ENCODE measurements around the gene MICAL2.

MICAL2 gene

DNA sequence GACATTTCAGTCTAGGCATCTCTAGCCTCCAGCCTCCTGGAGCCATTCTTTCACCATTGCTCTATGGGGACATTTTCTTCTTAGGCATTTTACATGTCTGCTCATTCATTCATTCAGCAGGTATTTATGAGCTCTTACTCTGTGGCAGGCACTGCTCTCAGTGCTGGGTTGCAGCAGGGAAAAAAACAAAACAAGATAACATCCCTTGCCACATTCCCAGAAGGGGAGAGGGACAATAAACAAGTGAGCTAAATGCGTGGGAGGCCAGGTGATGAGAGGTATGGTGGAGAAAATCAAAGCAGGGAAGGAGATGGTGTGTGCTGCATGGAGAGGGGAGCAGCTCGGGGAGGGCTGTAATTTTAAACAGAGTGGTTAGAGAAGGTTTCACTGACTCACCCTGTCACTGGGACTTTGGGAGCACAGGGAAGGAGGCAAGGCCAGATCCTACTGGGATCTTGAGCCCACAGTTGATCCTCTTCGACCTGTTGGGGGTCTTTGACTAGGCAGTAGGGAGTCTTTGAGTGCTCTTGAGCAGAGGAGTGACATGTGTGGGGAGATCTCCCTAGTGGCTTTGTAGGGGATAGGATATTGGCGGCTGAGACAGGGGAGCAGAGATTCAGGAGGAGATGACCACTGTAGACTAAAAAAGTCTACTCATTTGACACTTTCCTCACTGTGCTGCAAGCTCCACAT lies 17.0 kb downstream of the MICAL2 start:
- H3K4me3 ChIP-seq (ENCODE audit: low read length): no peak overlapping the region
- no peak for DNase-seq (ENCODE audit: low read depth)
- TF ChIP-seq CTCF (IDR thresholded peaks at IDR 0.05; ENCODE audit: insufficient read depth, low read depth, low read length, missing control alignments): no peak

GRCh38 chr11:12128301-12128751 lies 17.9 kb downstream of the MICAL2 start:
- H3K4me3 ChIP-seq (ENCODE audit: low read length): no peak overlapping the region
- no peak for DNase-seq (ENCODE audit: low read depth)
- TF ChIP-seq CTCF (IDR thresholded peaks at IDR 0.05; ENCODE audit: insufficient read depth, low read depth, low read length, missing control alignments): no peak

DNA sequence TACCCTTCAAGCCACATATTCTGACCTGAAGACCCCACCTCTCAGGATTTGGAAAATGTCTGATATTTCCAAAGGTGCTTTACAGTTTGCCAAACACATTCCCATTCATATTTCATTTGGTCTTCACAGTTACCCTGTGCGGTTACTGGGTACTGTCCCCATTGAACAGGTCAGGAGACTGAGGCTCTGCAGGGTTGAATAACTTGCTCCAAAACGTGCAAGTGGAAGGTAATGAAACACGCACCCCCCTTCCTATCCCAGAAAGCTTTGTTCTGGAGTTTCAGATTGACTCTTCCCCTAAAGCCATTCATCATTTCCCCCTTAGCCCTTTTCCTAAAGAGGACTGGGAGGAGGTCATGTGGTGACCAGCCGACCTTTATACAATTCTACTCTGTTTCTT lies 18.8 kb downstream of the MICAL2 start:
- no peak for DNase-seq (ENCODE audit: low read depth)
- no peak for TF ChIP-seq CTCF (IDR thresholded peaks at IDR 0.05; ENCODE audit: insufficient read depth, low read depth, low read length, missing control alignments)
- H3K4me3 ChIP-seq (ENCODE audit: low read length): no peak overlapping the region

DNA sequence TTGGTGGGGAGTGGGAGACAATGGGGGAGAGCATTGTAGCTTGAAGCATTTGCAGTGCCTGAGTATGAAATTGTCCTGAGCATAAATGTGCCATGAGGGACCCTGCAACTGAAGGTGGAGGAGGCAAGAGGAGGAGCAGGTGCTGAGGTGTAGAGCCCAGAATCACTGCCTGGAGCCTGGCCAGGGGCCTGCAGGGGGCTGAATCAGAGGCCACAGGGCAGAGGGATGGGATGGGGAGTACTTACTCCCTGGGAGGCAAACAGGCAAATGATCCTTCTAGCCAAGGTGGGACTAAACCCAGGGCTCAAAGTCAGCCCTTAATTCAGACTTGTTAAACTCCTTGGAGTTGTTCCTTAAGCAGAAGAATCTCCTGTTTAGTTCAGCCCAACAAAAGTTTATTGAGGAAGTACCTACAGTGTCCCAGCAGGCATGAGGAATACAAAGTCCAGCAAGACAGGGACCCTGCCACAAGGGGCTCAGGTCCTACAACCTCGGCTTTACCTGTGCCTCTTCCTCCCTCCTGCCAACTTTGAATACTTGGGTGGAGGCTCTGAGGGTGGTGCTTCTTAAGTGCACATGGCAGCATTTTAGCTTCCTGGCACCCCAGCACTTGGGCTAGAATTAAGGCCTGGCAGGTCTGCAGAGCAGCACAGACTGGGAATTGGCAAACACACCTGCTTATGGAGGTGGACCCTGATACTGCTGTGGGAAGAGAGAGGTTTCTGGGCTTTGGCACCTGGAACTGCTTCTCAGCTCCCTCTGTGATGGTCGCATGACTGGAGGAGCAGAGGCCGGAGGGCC lies 20.0 kb downstream of the MICAL2 start:
- H3K4me3 ChIP-seq (ENCODE audit: low read length): no peak overlapping the region
- DNase-seq (ENCODE audit: low read depth): no peak
- TF ChIP-seq CTCF (IDR thresholded peaks at IDR 0.05; ENCODE audit: insufficient read depth, low read depth, low read length, missing control alignments): no peak

DNA sequence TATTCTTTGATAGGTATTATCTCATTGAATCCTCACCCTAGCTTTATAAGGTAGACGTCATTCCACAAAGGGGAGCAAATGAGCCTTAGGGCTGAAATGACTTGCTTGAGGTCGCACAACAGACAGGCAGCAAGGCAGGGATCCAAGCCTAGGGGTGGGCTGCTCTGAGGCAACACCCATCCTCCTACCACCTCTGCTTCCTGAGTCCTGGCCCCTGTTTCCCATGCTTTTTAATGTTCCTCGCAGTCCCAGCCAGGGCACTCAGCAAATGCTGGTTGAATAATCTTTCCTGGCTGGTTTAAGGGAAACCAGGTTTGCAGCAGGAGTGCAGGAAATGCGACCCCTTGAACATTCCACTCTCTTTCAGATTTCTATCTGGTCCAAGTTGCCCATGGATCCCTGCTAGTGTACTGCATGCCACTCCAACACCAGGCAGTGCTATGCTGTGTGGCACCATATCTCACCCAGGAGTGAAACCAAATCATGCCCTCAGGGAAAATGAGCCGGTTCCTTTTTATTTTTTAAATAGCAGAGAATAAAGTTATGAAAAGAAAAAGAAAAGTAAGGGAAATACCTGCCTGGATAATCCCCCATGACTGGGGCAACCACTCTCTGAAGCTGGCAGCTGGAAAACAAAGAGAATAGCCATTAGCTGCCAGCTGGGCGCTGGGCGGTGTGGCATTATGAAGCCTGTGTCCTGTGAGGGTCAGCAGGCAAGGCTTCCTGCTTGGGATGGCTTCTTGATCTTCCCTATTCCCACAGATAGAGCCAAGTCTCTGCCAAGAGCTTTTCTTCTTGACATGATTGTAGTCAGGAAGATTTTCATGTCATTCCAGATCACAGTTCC lies 21.8 kb downstream of the MICAL2 start:
- no peak for DNase-seq (ENCODE audit: low read depth)
- no peak for TF ChIP-seq CTCF (IDR thresholded peaks at IDR 0.05; ENCODE audit: insufficient read depth, low read depth, low read length, missing control alignments)
- no peak overlapping the region for H3K4me3 ChIP-seq (ENCODE audit: low read length)

- no peak for DNase-seq (ENCODE audit: low read depth)
- H3K4me3 ChIP-seq (ENCODE audit: low read length): no peak overlapping the region
- TF ChIP-seq CTCF (IDR thresholded peaks at IDR 0.05; ENCODE audit: insufficient read depth, low read depth, low read length, missing control alignments): no peak
These were observed 22.4 kb downstream of the MICAL2 start for GRCh38 chr11:12132790-12133145.

Measured in epithelial cell of esophagus (primary cell).